Muscle of leg (tissue), 11 donors: Measurements from ENCODE around the gene KDM4C. TPM values are rescaled to one million over a fixed set of nuclear protein-coding genes. Genes with fewer than 3 reads are reported as not detected.

Source experiments
- DNase-seq: peaks from one replicate; pipeline ENCODE4 v3.0.0; 2013
- H3K27ac ChIP-seq: one replicate; pipeline ENCODE4 v1.5.1; 2013; ENCODE audit warnings: mild to moderate bottlenecking, low read length, control low read depth
- H3K27me3 ChIP-seq: one replicate; pipeline ENCODE4 v1.6.1; 2013; ENCODE audit warnings: low read length; ENCODE audit not compliant: control insufficient read depth, insufficient read depth
- H3K36me3 ChIP-seq: one replicate; pipeline ENCODE4 v1.6.1; 2013; ENCODE audit warnings: low read length; ENCODE audit not compliant: control insufficient read depth, insufficient read depth
- H3K4me1 ChIP-seq: one replicate; pipeline ENCODE4 v1.6.1; 2013; ENCODE audit warnings: low read length; ENCODE audit not compliant: control insufficient read depth, insufficient read depth
- H3K4me3 ChIP-seq: one replicate; pipeline ENCODE4 v1.5.1; 2013; ENCODE audit warnings: low read length, control low read depth
- H3K9me3 ChIP-seq: replicated peaks from 2 replicates; pipeline ENCODE4 v1.6.1; 2013; ENCODE audit warnings: low read depth, low read length; ENCODE audit not compliant: control insufficient read depth
- WGBS: methylation state at CpG from one replicate; pipeline ENCODE4 v1.1.5; 2013; ENCODE audit warnings: missing lambda C conversion rate; ENCODE audit not compliant: insufficient coverage; 5-methylcytosine and 5-hydroxymethylcytosine counted together
- polyA plus RNA-seq, 8 donors: library from polyadenylated mRNA; unstranded; fragments of 120-200 nt; gene quantifications; one replicate each; pipeline versions ENCODE4 v1.2.1 to v1.2.3, GENCODE V29; 2013; ENCODE audit warnings: inconsistent platforms in 1 of 8, low replicate concordance in 1 of 8; ENCODE audit not compliant: insufficient read length in 8 of 8, insufficient read depth in 1 of 8
- total RNA-seq: library from RNA; stranded (reverse); fragments of 120-200 nt; gene quantifications from one replicate; pipeline ENCODE4 v1.2.4, GENCODE V29; 2013

The KDM4C gene
- total and polyA plus RNA-seq, 9 donors = 10.1 to 19.0 (median 11.2) TPM

GRCh38 chr9:6922680-6923079 is 164.9 kb downstream of the KDM4C start:
- no peak for DNase-seq
- no peak overlapping the region for H3K4me3 ChIP-seq
- no peaks in the 10 kb centered on the region for H3K9me3 ChIP-seq
- H3K4me1 ChIP-seq = no peaks in the 10 kb centered on the region
- peaks cover 4% of the 10 kb centered on the region for H3K36me3 ChIP-seq
- WGBS = no CpG with 5 or more reads among the region's 2 CpGs
- H3K27ac ChIP-seq = no peak overlapping the region
- no peaks in the 10 kb centered on the region for H3K27me3 ChIP-seq

GRCh38 chr9:6923086-6923485 is 165.3 kb downstream of the KDM4C start:
- Histone ChIP-seq H3K9me3 (no peaks in the 10 kb centered on the region), H3K27me3 (no peaks in the 10 kb centered on the region), H3K36me3 (peaks cover 4% of the 10 kb centered on the region), H3K4me3 (no peak overlapping the region), H3K27ac (no peak overlapping the region), H3K4me1 (no peaks in the 10 kb centered on the region)
- DNase-seq = no peak
- no CpG with 5 or more reads among the region's 5 CpGs for WGBS

GRCh38 chr9:6924149-6924548 is 166.4 kb downstream of the KDM4C start:
- no peak overlapping the region for H3K4me3 ChIP-seq
- H3K27ac ChIP-seq = no peak overlapping the region
- H3K27me3 ChIP-seq = no peaks in the 10 kb centered on the region
- DNase-seq = no peak
- no peaks in the 10 kb centered on the region for H3K4me1 ChIP-seq
- peaks cover 4% of the 10 kb centered on the region for H3K36me3 ChIP-seq
- WGBS = no CpG with 5 or more reads among the region's 3 CpGs
- H3K9me3 ChIP-seq = no peaks in the 10 kb centered on the region

DNA sequence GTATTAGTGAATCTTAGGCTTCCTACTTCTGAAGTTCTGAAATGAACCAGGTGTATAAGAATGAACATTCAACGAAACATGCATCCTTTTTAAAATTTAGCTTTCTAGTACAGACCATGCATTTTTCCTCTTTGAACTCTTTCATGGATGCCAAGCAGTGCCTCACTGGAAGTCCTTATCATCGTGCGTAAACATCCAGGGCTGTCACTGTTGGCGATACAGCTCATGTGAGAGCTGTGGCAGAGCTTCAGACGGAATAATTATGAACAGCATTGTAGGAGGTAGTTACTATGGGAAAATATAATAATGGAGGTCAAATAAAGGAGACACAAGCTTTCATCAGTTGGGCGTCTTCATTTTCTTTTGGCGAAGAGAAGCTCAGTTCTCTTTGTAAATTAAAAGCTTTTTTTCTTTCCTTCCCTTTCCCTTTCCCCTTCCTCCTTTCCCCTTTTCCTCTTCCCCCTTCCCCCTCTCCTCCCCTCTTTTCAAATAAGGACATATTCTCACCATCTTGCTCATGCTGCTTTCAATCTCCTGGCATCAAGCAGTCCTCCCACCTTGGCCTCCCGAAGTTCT is 167.3 kb downstream of the KDM4C start:
- Histone ChIP-seq H3K36me3 (peaks cover 4% of the 10 kb centered on the region), H3K27ac (no peak overlapping the region), H3K9me3 (no peaks in the 10 kb centered on the region), H3K4me3 (no peak overlapping the region), H3K4me1 (no peaks in the 10 kb centered on the region), H3K27me3 (no peaks in the 10 kb centered on the region)
- no peak for DNase-seq
- whole genome bisulfite sequencing = 82% methylated on average over 7 of the region's 8 CpGs

GRCh38 chr9:6925836-6926235 is 168.1 kb downstream of the KDM4C start:
- peaks cover 4% of the 10 kb centered on the region for H3K36me3 ChIP-seq
- peaks cover under 1% of the 10 kb centered on the region for H3K4me1 ChIP-seq
- H3K27me3 ChIP-seq = no peaks in the 10 kb centered on the region
- no peaks in the 10 kb centered on the region for H3K9me3 ChIP-seq
- H3K27ac ChIP-seq = no peak overlapping the region
- no peak for DNase-seq
- H3K4me3 ChIP-seq = no peak overlapping the region
- 86% methylated on average over 12 of the region's 12 CpGs for WGBS

DNA sequence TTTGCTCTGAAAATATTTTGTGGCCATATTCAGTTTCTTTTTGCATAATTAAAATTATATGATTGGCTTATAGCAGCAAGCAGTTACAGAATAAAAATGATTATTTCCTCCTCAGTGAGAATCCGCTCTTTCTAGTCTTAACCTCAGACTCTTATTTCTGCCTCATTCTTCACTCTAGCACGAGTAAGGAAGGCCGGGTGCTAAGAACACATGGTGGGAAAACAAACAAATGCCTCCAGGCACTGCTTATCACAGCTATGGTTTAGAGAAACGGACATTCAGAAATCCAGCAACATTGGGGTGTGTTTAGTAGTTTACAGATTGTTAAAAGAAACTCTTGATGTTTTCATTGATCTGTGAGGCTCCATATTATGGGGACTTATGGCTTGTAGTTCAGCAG is 168.7 kb downstream of the KDM4C start:
- Histone ChIP-seq H3K36me3 (no peaks in the 10 kb centered on the region), H3K4me3 (no peak overlapping the region), H3K4me1 (peaks cover 2% of the 10 kb centered on the region), H3K27ac (no peak overlapping the region), H3K27me3 (no peaks in the 10 kb centered on the region), H3K9me3 (no peaks in the 10 kb centered on the region)
- no peak for DNase-seq
- 17% methylated on average over 1 of the region's 4 CpGs for WGBS

DNA sequence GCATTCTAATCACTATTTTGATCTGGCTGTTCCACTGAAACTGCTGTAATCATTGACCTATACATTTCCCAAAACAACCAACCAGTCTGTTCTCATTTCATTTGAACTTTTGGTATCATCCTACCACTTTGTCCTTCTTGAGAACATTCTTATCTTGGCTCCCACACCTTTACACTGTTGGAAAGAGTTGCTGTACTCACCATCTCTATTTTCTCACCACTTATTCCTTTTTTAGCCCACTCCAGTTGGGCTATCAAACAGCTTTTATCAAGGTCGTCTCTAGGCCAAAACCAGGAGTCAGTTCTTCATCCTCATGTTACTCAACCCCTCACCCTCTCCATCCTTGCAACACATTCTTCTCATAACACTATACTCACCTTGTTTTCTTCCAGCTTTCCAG is 170.1 kb downstream of the KDM4C start:
- no peak for DNase-seq
- WGBS = 60% methylated on average over 1 of the region's 1 CpG
- peaks cover 8% of the 10 kb centered on the region for H3K4me1 ChIP-seq
- H3K27me3 ChIP-seq = no peaks in the 10 kb centered on the region
- H3K9me3 ChIP-seq = no peaks in the 10 kb centered on the region
- H3K27ac ChIP-seq = no peak overlapping the region
- no peaks in the 10 kb centered on the region for H3K36me3 ChIP-seq
- H3K4me3 ChIP-seq = no peak overlapping the region

- WGBS = 57% methylated on average over 2 of the region's 2 CpGs
Measured at GRCh38 chr9:6928863-6929262, 171.1 kb downstream of the KDM4C start.

DNA sequence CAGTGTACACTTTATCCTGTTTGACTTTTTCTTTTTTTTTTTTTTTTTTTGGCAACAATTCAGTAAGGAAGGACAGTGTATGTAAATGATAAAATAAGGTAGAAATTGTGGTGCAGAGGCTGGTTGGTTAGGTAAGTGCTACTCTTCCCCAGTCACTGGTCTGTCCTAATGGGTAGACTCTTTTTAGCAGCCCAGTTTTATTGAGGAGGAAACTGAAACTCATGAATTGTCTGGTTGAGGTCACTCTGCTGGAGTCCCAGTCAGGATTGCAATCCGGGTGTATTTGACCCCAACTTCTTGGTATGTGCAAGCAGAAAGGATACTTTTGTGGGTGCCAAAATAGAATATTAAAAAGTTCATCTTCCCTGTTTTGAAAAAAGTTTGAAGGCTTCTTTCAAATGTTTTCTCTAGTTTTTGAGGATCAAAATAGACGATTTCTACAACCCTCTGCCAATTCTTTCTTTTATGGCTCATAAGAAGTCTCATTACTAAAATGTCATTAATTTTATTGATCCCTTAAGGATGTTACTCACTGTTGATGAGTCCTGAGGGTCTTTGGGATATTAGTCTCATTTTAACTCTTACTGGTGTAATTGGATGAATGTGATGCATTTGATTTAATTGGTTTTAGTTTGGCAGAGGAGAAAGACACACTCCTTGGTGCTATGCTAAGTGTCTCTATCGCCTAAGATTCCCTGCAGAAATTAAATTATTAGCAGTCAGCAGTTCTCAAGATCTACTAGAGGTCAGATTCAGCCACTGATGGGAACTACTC is 171.9 kb downstream of the KDM4C start:
- peaks cover 8% of the 10 kb centered on the region for H3K4me1 ChIP-seq
- no peaks in the 10 kb centered on the region for H3K36me3 ChIP-seq
- no peaks in the 10 kb centered on the region for H3K27me3 ChIP-seq
- no peak overlapping the region for H3K27ac ChIP-seq
- DNase-seq = no peak
- no peaks in the 10 kb centered on the region for H3K9me3 ChIP-seq
- no CpG with 5 or more reads among the region's 3 CpGs for WGBS
- H3K4me3 ChIP-seq = no peak overlapping the region

More at GRCh38 chr9:6928863-6929262, 171.1 kb downstream of the KDM4C start:
- H3K27ac ChIP-seq = no peak overlapping the region
- no peak overlapping the region for H3K4me3 ChIP-seq
- H3K4me1 ChIP-seq = peaks cover 8% of the 10 kb centered on the region
- no peaks in the 10 kb centered on the region for H3K9me3 ChIP-seq
- DNase-seq = no peak
- H3K27me3 ChIP-seq = no peaks in the 10 kb centered on the region
- H3K36me3 ChIP-seq = no peaks in the 10 kb centered on the region

- no peak overlapping the region for H3K4me3 ChIP-seq
- no peaks in the 10 kb centered on the region for H3K9me3 ChIP-seq
- no peak for DNase-seq
Measured at GRCh38 chr9:6930827-6931226, 173.1 kb downstream of the KDM4C start.

More at GRCh38 chr9:6930827-6931226, 173.1 kb downstream of the KDM4C start:
- no peaks in the 10 kb centered on the region for H3K27me3 ChIP-seq
- H3K4me1 ChIP-seq = peaks cover 8% of the 10 kb centered on the region
- H3K36me3 ChIP-seq = no peaks in the 10 kb centered on the region
- no peak overlapping the region for H3K27ac ChIP-seq
